ENCODE data around the gene SGCE. TPM values are rescaled to one million over a fixed set of nuclear protein-coding genes. Genes with fewer than 3 reads are reported as not detected.

Gene SGCE
- total and polyA plus RNA-seq, 10 of the 15 experiments (the other 5 are each of a cell fraction or from before 2014, with no cell fraction given), result 30.5 to 80.1 (median 49.2) TPM

DNA sequence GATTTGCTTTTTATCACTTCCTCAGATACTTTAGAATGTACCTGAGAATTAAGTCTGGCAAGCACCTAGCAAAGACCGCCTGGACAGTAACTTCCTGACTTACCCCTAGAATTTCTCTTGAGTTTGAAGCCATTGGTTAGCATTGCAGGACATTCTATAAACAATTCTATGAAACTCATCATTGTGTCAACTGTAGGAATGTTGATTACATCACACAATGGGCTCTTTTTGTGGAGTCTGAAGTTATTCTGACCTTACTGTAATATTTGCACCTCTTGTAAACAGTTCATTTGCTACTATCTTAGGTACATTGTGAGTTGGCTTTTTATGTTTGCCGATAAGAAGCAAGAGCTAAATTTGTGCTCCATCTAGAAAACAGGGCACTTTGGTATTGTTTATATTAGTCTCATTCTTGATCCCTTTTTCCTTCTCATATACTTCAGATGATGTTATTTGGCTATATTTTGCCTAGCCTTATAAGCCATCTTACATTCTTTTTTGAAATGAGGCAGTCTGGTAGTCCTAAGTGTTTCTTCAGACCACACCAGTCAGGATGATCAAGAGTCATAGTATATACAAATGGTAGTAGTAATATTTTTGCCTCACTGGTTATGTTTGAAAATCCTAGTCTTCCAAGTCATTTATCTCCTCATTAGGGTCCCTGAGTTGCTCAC, 94.0 kb downstream of the SGCE start (continued):
- TF ChIP-seq ZNF207 (IDR thresholded peaks at IDR 0.05; ENCODE audit: borderline replicate concordance), result no peak
- no peak for TF ChIP-seq SUPT20H (IDR thresholded peaks at IDR 0.05; ENCODE audit: borderline replicate concordance, control insufficient read depth, low read depth, low read length)

DNA sequence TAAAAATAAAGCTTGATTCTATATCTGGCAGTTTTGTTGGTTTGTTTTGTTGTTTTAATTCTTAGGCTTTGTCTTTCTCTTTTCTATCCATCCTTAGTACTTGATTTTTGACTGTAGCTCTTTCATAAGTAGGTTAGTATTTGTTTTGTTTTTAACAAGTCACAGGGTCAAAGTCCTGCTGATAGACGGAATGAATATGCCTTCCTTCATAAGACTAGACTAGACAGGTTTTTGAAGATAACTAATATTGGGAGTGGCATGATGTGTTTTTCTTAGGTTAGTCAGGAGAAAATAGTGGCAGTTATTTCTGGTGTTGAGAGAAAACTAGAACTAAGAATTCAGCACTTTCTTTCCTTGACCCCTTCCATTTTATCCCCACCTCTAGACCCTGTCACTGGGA, 96.0 kb downstream of the SGCE start:
- ChIA-PET POLR2A (no interaction called here), RAD21 (ENCODE audit: unreplicated experiment) (interaction anchor here (1.1 to 1.3 kb wide), 2 partner anchors 14 to 96 kb away, joined by 3 read pairs; partner anchors contain the start of gene SGCE), SMC1A (ENCODE audit: uncharacterized antibody, unreplicated experiment) (interaction anchor here (1.4 kb wide), 2 partner anchors 13 to 16 kb away, joined by 3 to 4 read pairs; no protein-coding TSS in a partner anchor), CTCF (no interaction called here)
- Histone ChIP-seq H3K9ac (ENCODE audit: control insufficient read depth, insufficient read depth, low read length) (no peak overlapping the region), H3K4me2 (ENCODE audit: control insufficient read depth, insufficient read depth) (no peak overlapping the region), H2AFZ (ENCODE audit: control insufficient read depth, low read depth, low read length) (no peak overlapping the region), H4K20me1 (ENCODE audit: control insufficient read depth, insufficient read depth) (no peaks in the 10 kb centered on the region), H3K4me3 (no peak overlapping the region), H3K27ac (ENCODE audit: control insufficient read depth, insufficient read depth) (no peak overlapping the region), H3K36me3 (ENCODE audit: control insufficient read depth in 2 of 2, insufficient read depth in 2 of 2, low read length in 1 of 2) (no peaks in the 10 kb centered on the region; a peak in 2 of 4 replicates), H3K4me1 (ENCODE audit: control insufficient read depth, insufficient read depth, low read length) (no peaks in the 10 kb centered on the region; the same call in 1 of the 2 replicates), H3K27me3 (replicated peaks in 1 of 2; ENCODE audit: control insufficient read depth in 2 of 2, insufficient read depth in 2 of 2, low read length in 1 of 2) (no peaks in the 10 kb centered on the region), H3K9me3 (replicated peaks; ENCODE audit: control insufficient read depth, insufficient read depth, low read length) (no peaks in the 10 kb centered on the region), H3K79me2 (ENCODE audit: control insufficient read depth, insufficient read depth, low read length) (no peaks in the 10 kb centered on the region)
- BruUV-seq (replicated peaks), result no TSS peak
- WGBS (ENCODE audit: insufficient coverage, insufficient replicate concordance, low lambda C conversion rate, missing lambda C conversion rate), result 95% methylated on average over 1 of the region's 1 CpG
- no peak for FAIRE-seq
- intact Hi-C loops (cut with micrococcal nuclease; ENCODE audit: unreplicated experiment), result no loop called here
- in situ Hi-C loops (cut with MboI), result no loop called here
- no peak for DNase-seq (ENCODE audit: low read depth, low spot score)
- TF ChIP-seq NFIC (IDR thresholded peaks at IDR 0.05; ENCODE audit: low read depth, low read length), result no peak
- TF ChIP-seq EZH2 (IDR thresholded peaks at IDR 0.05; ENCODE audit: borderline replicate concordance, control insufficient read depth, low read depth, low read length), result no peak
- TF ChIP-seq CHD2 (IDR thresholded peaks at IDR 0.05; ENCODE audit: borderline replicate concordance, low read depth, low read length), result no peak
- TF ChIP-seq, protein P1, sequence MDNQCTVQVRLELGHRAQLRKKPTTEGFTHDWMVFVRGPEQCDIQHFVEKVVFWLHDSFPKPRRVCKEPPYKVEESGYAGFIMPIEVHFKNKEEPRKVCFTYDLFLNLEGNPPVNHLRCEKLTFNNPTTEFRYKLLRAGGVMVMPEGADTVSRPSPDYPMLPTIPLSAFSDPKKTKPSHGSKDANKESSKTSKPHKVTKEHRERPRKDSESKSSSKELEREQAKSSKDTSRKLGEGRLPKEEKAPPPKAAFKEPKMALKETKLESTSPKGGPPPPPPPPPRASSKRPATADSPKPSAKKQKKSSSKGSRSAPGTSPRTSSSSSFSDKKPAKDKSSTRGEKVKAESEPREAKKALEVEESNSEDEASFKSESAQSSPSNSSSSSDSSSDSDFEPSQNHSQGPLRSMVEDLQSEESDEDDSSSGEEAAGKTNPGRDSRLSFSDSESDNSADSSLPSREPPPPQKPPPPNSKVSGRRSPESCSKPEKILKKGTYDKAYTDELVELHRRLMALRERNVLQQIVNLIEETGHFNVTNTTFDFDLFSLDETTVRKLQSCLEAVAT (IDR thresholded peaks at IDR 0.05), result no peak
- TF ChIP-seq, protein P2, sequence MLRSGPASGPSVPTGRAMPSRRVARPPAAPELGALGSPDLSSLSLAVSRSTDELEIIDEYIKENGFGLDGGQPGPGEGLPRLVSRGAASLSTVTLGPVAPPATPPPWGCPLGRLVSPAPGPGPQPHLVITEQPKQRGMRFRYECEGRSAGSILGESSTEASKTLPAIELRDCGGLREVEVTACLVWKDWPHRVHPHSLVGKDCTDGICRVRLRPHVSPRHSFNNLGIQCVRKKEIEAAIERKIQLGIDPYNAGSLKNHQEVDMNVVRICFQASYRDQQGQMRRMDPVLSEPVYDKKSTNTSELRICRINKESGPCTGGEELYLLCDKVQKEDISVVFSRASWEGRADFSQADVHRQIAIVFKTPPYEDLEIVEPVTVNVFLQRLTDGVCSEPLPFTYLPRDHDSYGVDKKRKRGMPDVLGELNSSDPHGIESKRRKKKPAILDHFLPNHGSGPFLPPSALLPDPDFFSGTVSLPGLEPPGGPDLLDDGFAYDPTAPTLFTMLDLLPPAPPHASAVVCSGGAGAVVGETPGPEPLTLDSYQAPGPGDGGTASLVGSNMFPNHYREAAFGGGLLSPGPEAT (IDR thresholded peaks at IDR 0.05; ENCODE audit: low read depth), result no peak
- TF ChIP-seq SRF (IDR thresholded peaks at IDR 0.05; ENCODE audit: low read depth in 2 of 2, low read length in 2 of 2), result no peak
- no peak for TF ChIP-seq TBL1XR1 (IDR thresholded peaks at IDR 0.05; ENCODE audit: low read depth, low read length)
- ATAC-seq, result no peak

All from GM12878 (cell line).